Measurements from ENCODE around the gene CLPTM1. TPM values are rescaled to one million over a fixed set of nuclear protein-coding genes. Genes with fewer than 3 reads are reported as not detected.

Gene CLPTM1
- total and polyA plus RNA-seq, 9 of the 15 experiments (the other 6 are each of a cell fraction or from before 2014, with no cell fraction given) = 0.37 to 96.0 (median 27.5) TPM

- TF ChIP-seq MNT (conservative IDR thresholded peaks at IDR 0.05) = peak in 1 of 2 experiments; percentile 32; a peak in 2 of 4 replicates
- TF ChIP-seq FOXA1 (IDR thresholded peaks at IDR 0.05; ENCODE audit: borderline replicate concordance) = no peak
- TF ChIP-seq TOE1 (IDR thresholded peaks at IDR 0.05; ENCODE audit: borderline replicate concordance) = 0 out of 2 replicates have a peak, but pooled peaks have one; percentile 37
- no peak for TF ChIP-seq TOE1 (CRISPR knock-in tag; IDR thresholded peaks at IDR 0.05; ENCODE audit: borderline replicate concordance, low read depth)
- no peak for TF ChIP-seq KLF1 (tag; IDR thresholded peaks at IDR 0.05)
- TF ChIP-seq MYC (IDR thresholded peaks at IDR 0.05; ENCODE audit: low read depth, low read length) = peak; percentile 40; the same call in 1 of the 2 replicates
- no peak for TF ChIP-seq MYC (CRISPR knock-in tag; IDR thresholded peaks at IDR 0.05; ENCODE audit: borderline replicate concordance, low read depth)
- TF ChIP-seq POLR2B (IDR thresholded peaks at IDR 0.05; ENCODE audit: low read depth, partially characterized antibody) = peak; percentile 23
- TF ChIP-seq HMG20A (CRISPR knock-in tag; conservative IDR thresholded peaks at IDR 0.05) = no peak
- TF ChIP-seq CHD1 (IDR thresholded peaks at IDR 0.05; ENCODE audit: low read length) = peak; percentile 30
- TF ChIP-seq ZFP36 (IDR thresholded peaks at IDR 0.05; ENCODE audit: low read depth, low read length, partially characterized antibody) = no peak
- TF ChIP-seq PHB2 (IDR thresholded peaks at IDR 0.05; ENCODE audit: low read depth) = no peak
- TF ChIP-seq KDM1A (IDR thresholded peaks at IDR 0.05) = peak in 1 of 2 experiments; percentile 53; a peak in 1 of 4 replicates
- TF ChIP-seq RERE (CRISPR knock-in tag; IDR thresholded peaks at IDR 0.05; ENCODE audit: borderline replicate concordance) = no peak
- TF ChIP-seq ZNF263 (CRISPR knock-in tag; IDR thresholded peaks at IDR 0.05; ENCODE audit: borderline replicate concordance) = peak; percentile 21; the same call in 1 of the 2 replicates
Measured at GRCh38 chr19:44905437-44906160, 49.6 kb upstream of the CLPTM1 start, which contains the start of gene APOE (continued).

Data from K562 (cell line).